NCI-H1930 (cell line): Measurements from ENCODE around the gene RAB19.
"Not testable (repeated sequence)": the region's sequence is repeated elsewhere in the genome, so short reads cannot be mapped to it uniquely, and the experiment has no call there.

Source experiments
- DNase-seq, 2 experiments: peaks; one replicate each; lab custom pipeline; 2025; lab: John Stamatoyannopoulos, UW

Gene RAB19

GRCh38 chr7:140402178-140402835 lies 1.6 kb upstream of the RAB19 start:
- DNase-seq, result no peak

- DNase-seq, result no peak
These were observed 757 bp downstream of the RAB19 start for GRCh38 chr7:140404565-140405065.

- no peak for DNase-seq
These were observed 11.5 kb downstream of the RAB19 start for GRCh38 chr7:140415361-140415760.

GRCh38 chr7:140415816-140416215 lies 12.0 kb downstream of the RAB19 start:
- DNase-seq, result not testable (repeated sequence)

- no peak for DNase-seq
These were observed 12.7 kb downstream of the RAB19 start for GRCh38 chr7:140416560-140416959.

GRCh38 chr7:140417456-140418155 lies 13.7 kb downstream of the RAB19 start:
- no peak for DNase-seq

- DNase-seq, result peak; percentile 37 to 50
These were observed 14.3 kb downstream of the RAB19 start for GRCh38 chr7:140418156-140418472.

DNA sequence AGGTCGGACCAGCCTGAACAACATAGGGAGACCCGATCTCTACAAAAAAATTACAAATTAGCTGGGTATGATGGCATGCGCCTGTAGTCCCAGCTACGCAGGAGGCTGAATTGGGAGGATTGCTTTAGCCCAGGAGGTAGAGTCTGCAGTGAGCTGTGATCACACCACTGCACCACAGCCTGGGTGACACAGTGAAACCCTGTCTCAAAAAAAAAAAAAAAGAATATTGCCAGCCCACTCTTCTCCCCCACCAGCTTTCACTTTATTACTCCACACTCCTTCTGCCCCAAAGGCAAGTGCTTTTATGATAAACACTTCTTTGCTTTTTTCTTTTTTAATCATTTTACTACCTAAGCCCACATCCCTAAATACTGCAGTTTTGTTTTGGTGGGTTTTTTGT lies 14.8 kb downstream of the RAB19 start:
- DNase-seq, result no peak

DNA sequence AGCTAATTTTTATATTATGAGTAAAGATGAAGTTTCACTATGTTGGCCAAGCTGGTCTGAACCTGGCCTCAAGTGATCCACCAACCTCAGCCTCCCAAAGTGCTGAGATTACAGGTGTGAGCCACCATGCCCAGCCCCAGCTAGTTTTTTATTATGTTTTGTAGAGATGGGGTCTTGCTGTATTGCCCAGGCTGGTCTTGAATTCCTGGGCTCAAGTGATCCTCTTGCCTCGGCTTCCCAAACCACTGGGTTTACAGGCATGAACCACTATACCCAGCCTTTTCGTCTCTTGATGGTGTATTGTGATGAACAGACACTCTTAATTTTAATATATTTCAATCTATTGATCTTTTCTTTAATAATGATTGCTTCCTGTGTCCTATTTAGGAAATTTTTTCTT lies 17.7 kb downstream of the RAB19 start:
- no peak for DNase-seq

GRCh38 chr7:140423501-140423900 lies 19.6 kb downstream of the RAB19 start:
- DNase-seq, result no peak

DNA sequence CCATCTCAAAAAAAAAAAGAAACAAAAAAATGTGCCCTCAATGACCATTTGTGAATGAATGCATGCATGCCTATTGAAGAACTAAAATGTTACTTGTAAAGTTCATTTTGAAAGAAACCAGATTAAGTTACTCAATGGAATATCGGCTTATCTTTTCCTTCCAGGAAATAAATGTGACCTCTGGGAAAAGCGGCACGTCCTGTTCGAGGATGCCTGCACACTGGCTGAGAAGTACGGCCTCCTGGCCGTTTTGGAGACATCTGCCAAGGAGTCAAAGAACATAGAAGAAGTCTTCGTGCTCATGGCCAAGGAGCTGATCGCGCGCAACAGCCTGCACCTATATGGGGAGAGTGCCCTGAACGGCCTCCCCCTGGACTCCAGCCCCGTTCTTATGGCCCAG lies 21.9 kb downstream of the RAB19 start:
- DNase-seq, result no peak

GRCh38 chr7:140426130-140426529 lies 22.3 kb downstream of the RAB19 start:
- no peak for DNase-seq

DNA sequence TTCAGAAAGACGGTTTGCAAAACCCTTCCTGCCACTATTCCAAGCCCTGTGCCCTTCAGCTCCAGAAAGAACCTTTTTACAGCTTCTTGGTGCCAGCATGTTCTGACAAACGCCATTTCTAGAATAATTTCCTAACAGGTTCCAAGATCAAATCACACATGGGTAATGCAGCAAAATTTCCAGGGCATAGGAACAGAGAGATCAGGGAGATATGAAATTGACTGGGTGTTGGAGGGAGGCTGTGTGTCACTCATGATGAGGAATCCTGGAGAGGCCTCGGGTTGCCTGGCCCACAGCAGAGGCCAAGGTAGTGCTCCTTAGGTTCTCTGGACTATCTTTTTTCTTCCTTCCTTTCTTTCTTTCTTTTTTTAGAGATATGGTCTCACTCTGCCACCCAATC lies 29.5 kb downstream of the RAB19 start:
- DNase-seq, result no peak

DNA sequence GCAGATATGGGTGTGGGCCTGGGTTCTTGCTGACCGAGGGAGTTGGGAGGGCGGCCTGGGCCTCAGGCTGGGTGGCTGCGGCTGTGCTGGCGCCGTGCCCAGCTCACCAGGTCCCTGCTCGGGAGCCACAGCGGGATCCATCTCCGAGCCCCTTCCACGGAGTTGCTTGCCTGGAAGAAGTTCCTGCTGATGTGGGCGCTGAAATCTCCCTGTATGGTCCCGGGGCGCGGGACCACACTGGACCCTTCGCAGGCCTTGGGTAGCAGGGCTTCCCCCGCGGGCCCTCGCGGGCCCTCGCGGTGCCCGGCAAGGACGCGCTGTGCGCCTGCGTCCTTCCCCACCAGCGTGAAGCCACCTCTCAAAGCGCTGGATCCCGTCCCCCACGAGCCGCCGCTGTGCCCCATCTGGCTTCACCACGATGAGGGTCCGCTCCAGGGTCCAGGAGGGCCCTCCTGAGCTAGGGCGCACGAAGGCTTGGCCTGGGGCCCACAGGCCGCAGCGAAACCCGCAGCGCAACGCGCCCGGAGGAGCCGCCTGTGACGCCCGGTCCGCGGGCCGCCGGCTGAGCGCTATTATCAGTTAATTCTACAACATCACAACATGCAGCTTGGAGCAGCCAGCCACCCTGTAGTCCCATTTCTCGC lies 31.5 kb downstream of the RAB19 start:
- DNase-seq, result no peak

DNA sequence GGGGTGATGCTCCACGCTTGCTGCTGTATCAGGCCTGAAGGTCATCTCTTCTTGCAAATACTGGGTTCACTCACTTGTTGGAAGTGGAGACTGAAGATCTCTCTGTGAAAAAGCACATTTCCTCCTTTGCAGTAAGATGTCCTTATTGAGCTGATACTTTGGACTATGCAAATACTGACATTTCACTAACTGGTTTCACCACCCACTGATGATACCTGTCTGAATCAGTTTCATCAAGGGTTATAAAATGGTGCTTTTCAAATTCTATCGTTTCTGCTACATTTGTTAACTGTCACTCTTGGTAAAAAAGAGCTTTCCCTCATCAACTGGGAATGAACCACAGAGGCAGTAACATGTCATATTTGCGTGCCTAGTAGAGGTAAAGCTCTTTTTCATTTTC lies 35.5 kb downstream of the RAB19 start:
- DNase-seq, result no peak

DNA sequence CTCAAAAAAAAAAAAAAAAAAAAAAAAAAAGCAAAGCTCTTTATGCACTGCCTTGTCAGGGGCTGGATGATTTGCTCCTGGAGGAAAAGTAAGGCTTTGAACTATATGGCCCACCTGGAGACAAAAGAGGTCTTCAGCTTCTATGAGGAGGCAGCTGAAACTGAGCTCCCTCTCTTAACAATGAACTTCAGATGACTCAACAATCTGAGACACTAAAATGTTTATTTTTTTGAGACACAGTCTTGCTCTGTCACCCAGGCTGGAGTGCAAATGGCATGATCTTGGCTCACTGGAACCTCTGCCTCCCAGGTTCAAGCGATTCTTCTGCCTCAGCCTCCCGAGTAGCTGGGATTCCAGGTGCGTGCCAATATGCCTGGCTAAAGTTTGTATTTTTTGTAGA lies 36.7 kb downstream of the RAB19 start:
- no peak for DNase-seq

DNA sequence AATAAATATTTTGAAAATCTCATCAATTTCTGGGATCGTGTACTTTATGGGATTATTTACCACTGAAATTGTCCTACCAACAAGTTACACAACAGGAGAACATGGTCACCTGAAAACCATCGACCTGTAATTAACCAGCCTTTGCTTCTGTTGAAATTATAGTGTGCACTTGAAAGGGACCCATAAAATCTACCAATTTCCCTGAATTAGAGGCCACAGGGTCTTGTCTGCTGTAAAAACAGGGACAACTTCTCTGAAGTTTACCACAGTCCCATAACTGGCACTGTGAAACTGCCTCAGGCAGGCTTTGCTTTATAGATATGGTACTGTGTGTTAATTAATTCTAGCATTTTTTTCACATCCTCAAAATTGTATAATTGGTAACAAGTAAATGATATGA lies 37.7 kb downstream of the RAB19 start:
- no peak for DNase-seq

GRCh38 chr7:140446467-140446866 lies 42.6 kb downstream of the RAB19 start:
- DNase-seq, result no peak

DNA sequence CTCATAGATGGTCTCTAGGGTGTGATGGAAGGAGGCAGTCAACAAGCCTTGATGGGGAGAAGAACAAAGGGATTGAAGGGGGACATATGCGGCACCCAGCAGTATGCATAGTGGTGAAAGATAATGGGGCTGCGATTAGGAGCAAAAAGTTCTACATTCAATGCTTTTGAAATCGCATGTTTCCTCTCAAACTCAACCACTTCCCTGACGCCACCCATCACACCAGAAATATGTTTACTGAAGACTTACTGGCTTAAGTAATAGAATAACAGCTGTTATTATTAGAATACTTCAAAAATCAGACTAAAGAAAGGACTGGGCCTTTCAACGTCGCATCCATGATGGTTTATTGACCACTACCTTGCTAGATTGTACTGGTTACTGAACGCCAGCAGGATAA lies 44.0 kb downstream of the RAB19 start:
- no peak for DNase-seq

- DNase-seq, result no peak
These were observed 45.1 kb downstream of the RAB19 start for GRCh38 chr7:140448781-140449480.

DNA sequence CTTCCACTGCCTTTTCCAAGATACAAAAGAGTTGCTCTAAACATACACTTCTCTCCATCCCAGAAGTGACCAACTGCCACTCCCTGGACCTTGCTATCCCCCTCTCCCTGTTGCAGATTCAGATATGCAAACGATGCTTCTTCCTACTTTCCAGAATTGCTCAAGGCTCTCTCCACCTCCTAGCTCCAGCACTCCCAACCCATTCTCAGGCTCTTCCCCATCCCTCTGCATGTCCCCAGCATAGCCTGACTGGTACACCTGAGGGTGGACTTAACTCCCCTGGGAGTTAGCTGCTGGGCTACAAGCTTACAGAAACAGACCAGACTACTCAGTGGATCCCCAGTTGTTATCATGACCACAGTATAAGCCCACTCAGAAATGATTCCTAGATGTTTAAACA lies 47.9 kb downstream of the RAB19 start:
- DNase-seq, result no peak

DNA sequence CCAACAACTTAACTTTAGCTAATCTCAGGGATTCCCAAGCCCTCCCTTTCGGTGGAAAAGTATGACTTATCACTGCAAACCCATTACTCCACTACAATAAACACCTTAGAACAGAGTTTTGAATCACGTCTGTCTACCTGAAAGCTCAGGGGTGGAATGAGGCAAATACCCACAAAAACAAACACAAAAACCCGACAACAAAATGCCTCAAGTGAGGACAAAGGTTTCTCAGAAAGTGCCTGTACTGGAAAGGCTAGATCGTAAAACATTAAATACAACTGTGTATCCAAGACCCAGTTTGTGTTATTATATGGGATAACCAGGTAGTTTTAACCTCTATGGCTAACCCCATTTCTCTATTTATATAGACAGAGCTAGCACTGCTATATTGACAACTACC lies 49.4 kb downstream of the RAB19 start:
- DNase-seq, result no peak
